GM18502 (cell line): ENCODE results near the gene CISTR.
A peak's percentile ranks its signal among the peaks of the same experiment; 100 is the strongest.
"Not testable (repeated sequence)": the region's sequence is repeated elsewhere in the genome, so short reads cannot be mapped to it uniquely, and the experiment has no call there.

Experiments used
- ATAC-seq: cut with Tn5 transposase; IDR thresholded peaks from one replicate; pipeline ENCODE4 v1.9.1; 2021; ENCODE audit warnings: mild to moderate bottlenecking; ENCODE audit not compliant: unreplicated experiment, poor library complexity

CISTR gene

DNA sequence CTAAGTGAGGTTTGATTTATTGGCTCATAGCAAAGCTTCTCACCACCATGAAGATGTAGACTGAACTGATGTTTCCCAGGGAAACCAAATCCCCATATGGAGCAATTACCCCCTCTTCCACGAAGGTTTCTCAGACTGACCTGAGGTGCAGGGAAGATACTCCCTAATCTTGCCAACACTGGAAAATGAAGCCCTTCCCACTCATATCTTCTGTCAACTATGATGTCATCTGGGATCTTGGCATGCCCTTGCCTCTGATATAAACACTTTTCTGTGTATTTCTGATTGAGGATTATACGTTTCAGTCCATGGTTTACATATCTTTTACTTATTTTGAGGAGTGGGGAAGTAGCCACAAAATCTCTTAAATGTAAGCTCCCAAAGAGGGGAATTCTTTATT, 14.1 kb upstream of the CISTR start:
- no peak for ATAC-seq

DNA sequence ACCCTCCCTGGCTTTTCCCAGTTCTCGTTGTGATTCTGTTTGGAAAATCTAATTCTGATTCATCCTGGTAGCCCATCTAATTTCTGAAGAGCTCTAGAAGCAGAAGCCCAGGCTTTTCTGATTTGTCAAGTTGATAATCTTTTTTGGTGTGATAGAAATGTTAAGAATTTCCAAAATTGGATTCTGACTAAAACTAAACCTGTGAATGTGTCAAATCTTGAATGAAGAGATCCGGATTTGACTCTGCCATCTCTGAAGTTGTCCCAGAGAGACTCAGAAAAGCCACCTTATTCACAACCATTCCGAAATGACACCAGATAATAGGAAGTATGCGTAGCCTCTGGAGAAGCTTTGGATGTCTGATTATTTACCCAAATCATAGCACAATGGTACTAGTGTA, 12.8 kb upstream of the CISTR start:
- no peak for ATAC-seq

DNA sequence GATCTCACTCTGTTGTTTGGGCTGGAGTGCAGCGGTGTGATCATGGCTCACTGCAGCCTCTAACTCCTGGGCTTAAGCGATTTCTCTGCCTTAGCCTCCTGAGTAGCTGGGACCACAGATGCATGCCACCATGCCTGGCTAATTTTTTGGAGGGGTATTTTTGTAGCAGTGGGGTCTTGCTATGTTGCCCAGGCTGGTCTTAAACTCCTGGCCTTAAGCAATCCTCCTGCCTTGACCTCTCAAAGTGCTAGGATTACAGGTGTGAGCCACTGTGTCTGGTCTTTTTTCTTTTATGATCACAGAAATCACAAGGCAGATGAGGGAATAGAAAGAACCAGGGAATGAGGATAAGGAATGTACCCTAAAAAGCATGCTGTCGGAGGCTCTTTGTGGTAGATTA, 11.0 kb upstream of the CISTR start:
- ATAC-seq, result not testable (repeated sequence)

DNA sequence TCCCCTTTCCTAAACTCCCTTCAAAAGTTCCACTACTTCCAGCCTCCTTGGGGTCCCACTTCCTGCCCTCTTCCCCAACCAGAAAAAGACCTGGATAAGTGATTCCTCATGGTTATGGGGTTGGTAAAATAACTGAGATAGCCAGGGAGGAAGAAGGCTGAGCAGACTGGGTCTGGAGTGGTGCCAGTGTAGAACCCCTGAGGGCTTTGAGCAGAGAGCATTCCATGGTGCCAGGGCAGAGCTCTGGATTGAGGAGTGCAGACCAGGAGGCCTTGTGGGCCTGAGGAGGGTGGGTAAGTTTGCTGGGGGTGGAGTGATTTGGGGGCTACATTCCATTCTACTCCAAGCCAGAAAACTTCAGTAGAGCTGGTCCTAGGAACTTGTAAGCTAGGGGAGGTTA, 9.5 kb upstream of the CISTR start:
- no peak for ATAC-seq

DNA sequence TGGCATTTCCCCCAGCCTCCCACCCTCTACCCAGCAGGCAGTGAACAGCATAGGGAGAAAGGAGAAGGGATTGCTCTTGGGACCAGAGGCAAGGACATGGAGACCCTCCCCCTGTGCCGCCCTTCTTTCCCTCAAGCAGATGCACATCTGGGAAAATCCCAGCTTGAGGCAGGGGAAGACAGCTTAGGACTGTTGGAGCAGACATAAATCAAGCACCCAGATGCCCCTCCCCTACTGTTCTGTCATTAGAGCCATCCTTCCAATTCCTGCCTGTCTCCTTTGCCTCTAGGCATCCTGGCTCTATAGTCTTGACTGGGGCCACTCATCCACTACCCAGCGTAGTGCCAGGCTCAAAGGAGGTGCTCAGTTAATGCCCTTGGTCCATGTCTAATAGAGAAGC, 7.5 kb upstream of the CISTR start:
- ATAC-seq, result no peak

DNA sequence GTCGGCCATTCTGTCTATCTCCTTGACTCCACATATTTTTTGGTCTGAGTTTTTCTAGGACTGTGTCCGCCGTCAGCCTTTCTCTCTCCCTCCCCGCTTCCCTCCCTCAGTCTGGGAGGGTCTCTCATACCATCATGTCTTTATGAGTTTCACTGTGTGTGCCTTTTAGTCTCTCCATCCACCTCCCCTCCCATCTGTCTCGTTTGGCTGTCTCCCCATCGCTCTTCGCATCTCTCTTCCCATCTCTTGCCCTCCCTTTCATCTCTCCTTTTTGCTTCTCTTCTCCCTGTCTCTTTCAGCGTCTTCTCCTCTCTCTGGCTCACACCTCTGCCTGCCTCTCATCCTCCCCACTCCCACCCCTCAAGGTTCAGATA, 6.9 kb upstream of the CISTR start:
- no peak for ATAC-seq

DNA sequence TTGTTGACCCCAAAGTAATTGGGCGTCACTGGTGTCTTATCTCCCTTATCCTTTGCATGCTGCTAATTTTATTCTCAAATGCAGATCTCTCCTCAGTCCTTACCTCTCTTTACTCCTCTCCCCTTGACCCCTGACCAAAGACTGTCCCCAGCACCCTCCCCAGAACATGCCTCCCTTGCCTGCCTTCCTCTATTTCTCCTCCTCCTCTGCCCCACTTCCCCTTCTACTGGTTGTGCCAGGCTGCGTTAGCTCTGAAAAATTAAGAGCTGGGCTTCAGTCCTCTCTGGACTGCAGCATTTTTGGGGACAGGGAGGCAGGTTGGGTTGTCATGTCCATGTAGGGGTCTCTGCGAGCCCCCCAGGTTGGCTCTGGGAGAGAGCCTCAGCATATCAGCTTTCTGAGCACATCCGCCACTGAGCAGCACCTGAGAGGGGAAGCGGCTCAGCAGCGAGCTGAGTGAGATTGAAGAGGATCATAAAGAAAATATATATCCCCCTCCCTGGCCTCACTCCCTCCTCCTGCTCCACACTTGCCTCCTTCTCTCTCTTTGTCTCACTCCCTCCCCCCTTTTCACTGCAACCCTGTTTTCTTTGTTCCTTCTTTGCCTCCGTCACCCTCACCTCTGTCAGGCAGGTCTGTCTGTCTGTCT, 6.4 kb upstream of the CISTR start:
- no peak for ATAC-seq

DNA sequence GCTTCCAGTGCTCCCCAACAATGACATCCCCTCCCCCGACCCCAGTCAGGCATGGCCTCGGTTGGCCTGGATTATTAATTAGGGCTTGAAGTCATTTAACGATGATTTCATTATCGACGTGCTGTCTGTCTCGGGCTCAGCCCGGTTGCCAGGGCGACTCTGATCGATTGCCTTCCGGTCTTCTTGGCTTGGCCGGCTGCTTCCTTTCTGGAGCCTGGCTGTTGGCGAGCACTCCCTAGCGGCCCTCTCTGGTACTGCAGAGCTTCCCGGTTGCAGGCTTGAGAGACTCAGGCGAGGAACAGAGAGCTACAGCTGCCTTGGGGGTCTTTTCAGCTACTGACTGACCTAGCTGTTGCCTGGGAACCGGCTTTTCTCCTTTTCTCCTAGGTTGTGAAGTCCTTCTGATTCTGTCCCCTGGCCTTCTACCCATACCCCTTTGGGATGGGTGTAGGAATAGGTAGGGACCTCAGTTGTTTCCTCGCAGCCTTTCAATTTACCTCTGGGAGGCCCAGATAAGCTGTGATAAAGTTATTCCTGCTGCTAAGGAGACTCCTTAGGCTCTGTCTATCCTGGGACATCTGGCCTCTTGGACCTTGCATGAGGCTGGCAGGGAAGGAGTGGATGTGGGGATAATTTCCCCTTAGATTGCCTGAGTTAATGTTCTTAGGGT, 5.5 kb upstream of the CISTR start:
- ATAC-seq, result peak; percentile 76

DNA sequence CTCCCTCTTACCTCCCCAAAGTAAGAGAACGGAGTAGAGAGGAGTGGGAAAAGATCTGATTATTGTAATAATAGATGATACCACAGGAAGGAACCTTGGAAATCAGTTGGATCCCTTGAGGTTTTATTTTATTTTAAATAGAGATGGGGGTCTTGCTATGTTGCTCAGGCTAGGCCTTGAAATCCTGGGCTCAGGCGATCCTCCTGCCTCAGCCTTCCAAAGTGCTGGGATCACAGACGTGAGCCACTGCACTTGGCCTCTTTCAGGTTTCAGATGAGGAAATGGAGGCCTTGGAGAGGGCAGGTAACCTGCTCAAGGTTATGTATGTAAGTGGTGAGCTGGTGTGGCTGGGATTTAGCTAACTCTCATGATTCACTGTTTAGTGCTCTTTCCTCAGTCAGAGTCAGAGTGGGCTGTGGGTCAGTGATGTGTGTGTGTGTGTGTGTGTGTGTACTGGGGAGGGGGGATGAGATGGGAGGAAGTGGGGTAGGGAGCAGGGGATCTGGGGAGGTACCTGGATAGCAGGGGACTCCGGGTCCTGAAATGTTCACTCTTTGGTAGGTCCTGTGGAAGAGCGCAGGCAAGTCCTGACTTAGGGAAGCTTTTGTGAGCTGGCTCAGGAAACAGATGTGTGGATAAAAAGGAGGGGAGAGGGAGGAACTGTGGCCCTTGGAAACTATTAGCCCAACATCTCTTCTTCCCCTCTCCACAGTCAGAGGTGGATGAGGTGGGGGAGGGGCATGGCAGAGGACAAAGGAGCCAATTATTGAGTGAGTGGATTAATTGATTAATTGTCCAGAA, 4.7 kb upstream of the CISTR start:
- no peak for ATAC-seq

DNA sequence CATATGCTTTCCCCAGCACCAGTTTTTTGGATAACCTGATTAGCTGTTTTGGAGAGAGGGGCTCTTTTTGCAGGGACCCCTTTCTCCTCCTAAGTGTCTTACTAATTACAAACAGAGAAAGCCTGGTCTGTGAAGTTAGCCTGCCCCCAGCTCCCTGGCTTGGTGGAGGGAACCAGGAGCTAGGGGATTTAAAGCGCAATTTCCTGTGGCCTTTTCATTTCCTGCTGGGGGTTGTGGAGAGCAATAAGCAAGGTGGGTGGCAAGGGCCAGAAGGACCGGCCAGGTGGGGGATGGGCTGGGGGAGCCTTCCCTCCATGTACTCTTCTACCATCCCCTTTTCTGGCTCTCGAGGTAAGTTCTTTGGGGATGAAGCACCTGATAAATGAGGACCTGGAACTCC, 4.1 kb upstream of the CISTR start:
- ATAC-seq, result no peak

DNA sequence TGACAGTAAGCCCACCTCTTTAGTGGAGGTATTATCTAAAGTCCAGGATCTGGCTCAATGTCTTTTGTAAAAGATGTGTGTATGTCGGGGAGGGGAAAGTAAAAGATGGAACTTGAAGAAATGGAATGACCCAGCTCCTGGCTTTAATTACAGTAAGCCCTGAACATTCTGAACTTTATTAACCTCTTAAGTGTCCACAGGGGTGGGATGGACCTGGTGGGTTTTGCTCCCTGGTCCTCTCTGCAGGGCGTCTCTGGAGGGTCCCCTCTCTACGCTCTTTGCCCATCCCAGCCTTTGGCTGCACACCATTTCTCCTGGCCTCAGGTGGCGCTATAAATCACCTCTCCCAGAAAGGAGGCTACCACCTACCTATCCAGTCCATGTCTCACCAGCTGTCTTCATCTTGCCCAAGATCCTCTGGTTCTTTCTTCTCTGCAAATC, 3.7 kb upstream of the CISTR start:
- no peak for ATAC-seq

DNA sequence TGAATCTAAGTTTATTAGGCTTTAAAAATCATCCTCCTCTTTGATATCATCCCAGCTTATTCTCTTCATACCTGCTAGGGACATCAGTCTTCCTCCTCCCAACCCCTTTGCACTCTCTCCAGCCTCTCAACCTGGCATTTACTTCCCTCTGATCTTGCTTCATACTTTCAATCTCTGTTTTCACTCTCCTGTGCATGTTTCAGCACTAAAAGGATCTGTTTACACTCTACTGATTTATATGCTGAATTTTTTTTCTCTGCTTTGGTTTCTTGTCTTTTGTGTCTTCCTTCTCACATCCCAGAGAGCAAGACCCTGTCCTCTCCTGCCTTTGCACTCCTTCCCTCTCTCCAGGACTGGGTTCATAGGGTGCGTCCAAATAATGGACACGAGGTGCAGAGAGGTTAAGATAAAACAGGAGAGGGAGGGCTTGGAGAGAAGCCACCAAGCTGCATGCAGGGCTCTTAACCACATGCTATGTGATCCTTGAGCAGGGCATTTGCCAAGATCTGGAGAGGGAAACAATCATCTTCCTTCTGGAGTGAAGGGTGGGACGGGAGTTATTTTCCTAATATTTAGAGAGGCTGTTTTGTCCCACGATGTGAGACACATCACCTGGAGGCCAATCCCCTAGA, 3.0 kb upstream of the CISTR start:
- ATAC-seq, result no peak

DNA sequence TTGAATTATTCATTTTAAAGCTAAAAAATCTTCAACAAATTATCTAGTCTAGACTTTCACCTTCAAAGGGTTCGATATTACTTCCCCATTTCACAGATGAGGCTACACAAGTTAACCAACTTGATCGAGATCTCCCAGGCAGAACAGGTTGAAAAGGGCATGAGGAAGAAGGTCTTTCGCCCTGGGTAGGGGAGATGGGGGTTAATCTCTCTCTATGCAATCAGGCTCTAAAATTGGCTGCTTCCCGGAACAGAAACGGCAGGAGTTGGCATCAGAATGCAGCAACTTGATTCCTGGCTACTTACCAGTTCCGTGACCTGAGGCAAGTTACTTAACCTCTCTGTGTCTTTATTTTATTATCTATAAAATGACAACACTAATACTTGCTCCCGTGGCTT, 2.4 kb upstream of the CISTR start:
- no peak for ATAC-seq

DNA sequence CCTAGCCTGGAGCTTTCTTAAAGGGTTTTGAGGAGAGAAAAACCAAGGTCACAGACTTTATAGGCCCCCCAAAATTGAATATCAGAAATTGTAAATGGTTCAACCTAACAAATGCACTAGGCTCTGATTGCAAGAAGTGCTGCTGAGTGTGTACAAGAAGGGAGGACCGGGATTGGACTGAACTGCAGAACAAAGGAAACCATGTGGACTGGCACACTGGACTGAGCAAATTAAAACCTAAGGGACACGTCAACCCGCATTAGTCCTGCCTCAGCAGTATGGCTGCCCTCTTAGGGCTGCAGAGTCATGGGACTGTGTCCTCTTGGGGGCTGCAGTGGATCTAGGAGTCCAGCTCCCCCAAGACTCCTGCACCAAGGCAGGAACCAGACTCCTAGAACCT, 842 bp upstream of the CISTR start:
- no peak for ATAC-seq

DNA sequence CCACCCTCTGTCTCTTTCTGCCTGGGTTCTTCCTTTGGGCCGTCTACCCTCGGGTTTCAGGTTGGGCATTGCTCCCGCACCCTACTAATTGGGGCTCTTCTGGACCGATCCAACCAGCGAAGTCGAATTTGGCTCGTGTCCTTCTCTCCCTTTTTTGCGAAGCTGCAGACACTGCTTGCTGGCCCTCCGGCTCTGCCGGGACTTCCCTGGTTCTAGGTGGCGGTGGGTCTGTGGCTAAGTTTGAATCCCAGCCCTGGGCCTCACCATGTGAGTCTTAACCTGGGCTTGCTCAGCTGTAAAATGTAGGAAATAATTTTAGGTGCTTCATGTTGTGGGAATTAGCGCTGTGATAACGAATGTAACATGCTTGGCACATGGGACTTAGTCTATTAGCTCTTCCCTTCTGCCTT, 418 bp upstream of the CISTR start:
- ATAC-seq, result no peak

DNA sequence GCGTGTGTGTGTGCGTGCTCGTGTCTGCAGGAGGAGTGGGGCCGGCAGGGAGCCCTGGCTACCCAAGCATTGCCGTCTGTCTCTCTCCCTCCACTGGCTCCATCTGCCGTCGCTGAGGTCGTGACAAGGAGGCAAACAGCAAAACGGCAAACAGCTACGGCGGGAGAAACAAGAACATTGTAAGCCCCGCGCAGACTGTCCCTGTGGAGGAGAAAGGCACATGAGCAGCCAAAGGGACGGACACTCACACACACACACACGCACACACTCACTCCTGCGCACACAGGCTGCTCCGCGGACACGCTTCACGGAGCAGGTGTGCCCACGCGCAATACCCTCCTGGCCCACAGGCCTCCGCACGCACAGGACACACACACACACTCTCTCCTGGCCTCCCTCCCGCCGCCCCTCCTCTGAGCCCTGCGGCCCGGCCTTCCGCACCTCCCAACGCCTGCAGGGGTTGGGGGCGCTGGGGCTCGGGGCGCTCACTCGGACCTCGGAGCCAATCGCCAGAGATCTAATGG, 905 bp downstream of the CISTR start:
- no peak for ATAC-seq

DNA sequence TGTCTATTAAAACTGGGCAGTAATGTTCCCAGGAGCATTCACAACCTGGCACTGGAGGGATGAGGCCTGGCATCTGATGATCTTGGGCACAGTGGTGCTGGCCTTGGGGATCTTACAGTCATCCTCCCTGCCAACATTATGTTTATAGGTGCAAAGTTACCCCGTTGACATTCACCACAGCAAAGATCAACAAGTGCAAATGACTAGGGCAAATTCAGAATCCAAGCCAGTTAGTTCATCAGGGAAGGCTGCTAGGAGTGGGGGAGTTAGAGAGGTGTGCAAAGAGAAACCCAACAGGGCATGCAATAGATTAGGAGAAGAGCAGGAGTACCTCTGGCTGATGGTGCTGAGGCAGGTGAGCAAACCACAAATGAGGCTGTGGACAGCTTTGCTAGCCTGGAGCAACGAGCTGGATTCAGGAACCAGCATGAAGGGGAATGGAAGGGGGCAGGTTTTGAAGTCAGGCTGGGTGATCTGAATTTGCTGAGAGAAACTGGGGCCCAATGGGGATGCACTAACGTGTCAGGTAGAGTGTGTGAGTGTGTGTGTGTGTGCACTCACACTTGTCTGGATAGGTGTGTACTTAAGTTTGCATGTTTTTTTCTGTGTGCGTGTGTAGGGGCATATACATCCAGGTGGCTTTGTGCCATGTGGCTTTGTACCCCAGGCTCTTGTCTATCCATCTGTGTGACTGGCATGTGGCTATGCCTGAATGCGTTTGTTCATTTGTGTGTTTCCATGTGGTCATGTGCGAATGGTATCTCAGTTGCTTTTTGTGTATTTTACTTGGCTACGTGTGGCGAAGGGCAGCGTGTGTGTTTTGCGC, 1.6 kb downstream of the CISTR start:
- no peak for ATAC-seq

DNA sequence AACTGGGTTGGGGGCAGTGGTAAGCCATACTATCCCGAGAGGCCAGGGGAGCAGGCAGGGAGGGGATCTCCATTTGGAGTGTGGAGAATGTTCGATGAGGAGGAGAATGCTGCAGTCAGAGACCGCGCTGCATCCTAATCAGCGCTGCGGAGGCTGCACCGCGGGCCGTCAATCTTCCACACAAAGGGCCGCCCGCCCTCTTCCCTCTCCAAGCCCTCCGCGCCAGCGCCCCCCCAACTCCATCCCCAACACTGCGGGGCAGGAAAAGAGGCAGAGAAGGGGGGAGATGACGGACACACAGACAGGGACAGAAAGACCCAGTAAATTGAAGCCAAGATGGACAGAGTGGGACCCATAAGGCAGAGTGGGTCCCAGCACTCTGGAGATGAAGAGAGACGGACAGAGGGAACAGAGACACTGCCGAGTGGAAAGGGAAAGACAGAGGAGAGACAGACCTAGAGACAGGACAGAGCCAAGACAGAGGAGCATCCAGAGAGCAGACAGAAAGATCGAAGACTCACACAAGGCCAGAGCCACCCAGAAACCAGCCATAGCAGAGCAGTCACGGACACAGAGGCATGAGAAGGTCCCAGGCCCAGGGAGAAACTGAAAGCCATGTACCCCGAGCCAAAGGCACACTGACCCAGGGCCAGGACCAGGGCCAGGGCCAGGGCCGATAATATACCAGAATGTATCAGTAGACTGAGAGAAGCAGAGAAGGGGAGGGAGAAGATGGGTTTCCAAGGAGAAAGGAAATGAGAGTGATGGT, 3.5 kb downstream of the CISTR start:
- no peak for ATAC-seq

DNA sequence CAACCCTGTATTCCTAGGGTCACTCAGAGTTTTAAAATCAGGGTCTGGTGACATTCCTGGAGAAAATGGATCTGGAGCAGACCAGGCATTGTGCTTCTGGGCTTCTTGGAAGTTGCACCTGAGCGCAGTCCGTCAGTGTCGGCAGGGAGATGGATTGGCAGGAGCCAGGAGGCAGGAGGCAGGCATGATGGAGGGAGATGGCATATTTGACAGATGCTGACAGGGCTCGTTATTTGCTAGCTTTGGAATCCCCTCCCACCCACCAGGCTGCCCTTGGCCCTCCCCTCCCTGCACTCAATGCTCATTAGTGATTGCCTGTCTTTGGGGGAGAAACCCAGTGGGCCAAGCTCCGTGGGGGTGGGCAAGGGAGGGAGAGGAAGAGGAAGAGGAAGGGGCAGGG, 4.7 kb downstream of the CISTR start:
- no peak for ATAC-seq
